Astrocyte of the spinal cord (primary cell): Measurements from ENCODE around the gene HELZ.

ENCODE experiments used
- DNase-seq: peaks from one replicate; pipeline ENCODE4 v3.0.0; 2011; ENCODE audit warnings: low read depth, low spot score
- H3K4me3 ChIP-seq: 2 replicates; pipeline ENCODE4 v1.5.1; 2011; ENCODE audit warnings: low read depth, mild to moderate bottlenecking, low read length, moderate library complexity
- CTCF ChIP-seq: IDR thresholded peaks from 2 replicates; pipeline ENCODE4 v1.5.1; 2012; ENCODE audit warnings: low read depth, mild to moderate bottlenecking, low read length, inconsistent platforms
- in situ Hi-C: cut with HindIII; loops from 2 replicates; pipeline ENCODE4 v1.10.0; 2017; ENCODE audit warnings: low sequenced_read_pairs

Gene HELZ

GRCh38 chr17:67021743-67022450 lies 223.1 kb downstream of the HELZ start:
- in situ Hi-C loops, result no loop called here
- no peak for DNase-seq
- H3K4me3 ChIP-seq, result no peak overlapping the region
- TF ChIP-seq CTCF, result no peak

- in situ Hi-C loops, result no loop called here
- no peak for DNase-seq
- no peak for TF ChIP-seq CTCF
- no peak overlapping the region for H3K4me3 ChIP-seq
These were observed 223.8 kb downstream of the HELZ start for GRCh38 chr17:67021196-67021595.
